ENCODE measurements around the gene AGAP3. TPM values are rescaled to one million over a fixed set of nuclear protein-coding genes. Genes with fewer than 3 reads are reported as not detected.
A peak's percentile ranks its signal among the peaks of the same experiment; 100 is the strongest.

Gene AGAP3
- total RNA-seq, 4 donors from 2014 or later, result 28.2 to 174 (median 53.2) TPM

DNA sequence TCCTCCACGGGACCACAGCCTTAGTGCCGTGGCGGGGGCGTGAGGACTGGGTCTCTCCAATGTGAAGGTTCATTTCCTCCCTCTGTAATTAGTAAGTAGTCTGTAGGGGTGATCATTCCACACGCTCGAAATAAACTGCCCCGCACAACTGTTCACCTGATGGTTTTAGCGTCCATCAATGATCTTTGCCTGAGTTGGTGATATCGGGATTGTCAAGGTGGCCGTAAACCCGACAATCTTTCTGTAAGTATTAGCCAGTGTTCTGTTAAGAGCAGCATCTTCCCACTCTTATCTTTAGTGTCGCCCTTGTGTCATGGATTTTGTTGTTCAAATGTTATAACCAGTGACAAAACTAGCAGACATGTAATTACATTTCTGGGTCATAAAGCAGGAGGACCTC, 17.7 kb downstream of the AGAP3 start:
- intact Hi-C loops (cut with DNase I; ENCODE audit: low total_unique reads), result no loop called here
- H3K27me3 ChIP-seq, result no peaks in the 10 kb centered on the region
- no peak for DNase-seq
- no peaks in the 10 kb centered on the region for H3K9me3 ChIP-seq
- H3K4me3 ChIP-seq, result no peak overlapping the region
- peaks cover 4 to 9% of the 10 kb centered on the region in 2 donors for H3K4me1 ChIP-seq
- no peaks in the 10 kb centered on the region for H3K36me3 ChIP-seq
- no peak overlapping the region for H3K27ac ChIP-seq
- TF ChIP-seq, protein P1, sequence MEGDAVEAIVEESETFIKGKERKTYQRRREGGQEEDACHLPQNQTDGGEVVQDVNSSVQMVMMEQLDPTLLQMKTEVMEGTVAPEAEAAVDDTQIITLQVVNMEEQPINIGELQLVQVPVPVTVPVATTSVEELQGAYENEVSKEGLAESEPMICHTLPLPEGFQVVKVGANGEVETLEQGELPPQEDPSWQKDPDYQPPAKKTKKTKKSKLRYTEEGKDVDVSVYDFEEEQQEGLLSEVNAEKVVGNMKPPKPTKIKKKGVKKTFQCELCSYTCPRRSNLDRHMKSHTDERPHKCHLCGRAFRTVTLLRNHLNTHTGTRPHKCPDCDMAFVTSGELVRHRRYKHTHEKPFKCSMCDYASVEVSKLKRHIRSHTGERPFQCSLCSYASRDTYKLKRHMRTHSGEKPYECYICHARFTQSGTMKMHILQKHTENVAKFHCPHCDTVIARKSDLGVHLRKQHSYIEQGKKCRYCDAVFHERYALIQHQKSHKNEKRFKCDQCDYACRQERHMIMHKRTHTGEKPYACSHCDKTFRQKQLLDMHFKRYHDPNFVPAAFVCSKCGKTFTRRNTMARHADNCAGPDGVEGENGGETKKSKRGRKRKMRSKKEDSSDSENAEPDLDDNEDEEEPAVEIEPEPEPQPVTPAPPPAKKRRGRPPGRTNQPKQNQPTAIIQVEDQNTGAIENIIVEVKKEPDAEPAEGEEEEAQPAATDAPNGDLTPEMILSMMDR (IDR thresholded peaks at IDR 0.05), result no peak
- TF ChIP-seq POLR2A (IDR thresholded peaks at IDR 0.05), result no peak

- Histone ChIP-seq H3K27ac (peak overlapping the region in 1 of 2 donors; percentile 5), H3K9me3 (no peaks in the 10 kb centered on the region), H3K4me1 (peaks cover 4 to 9% of the 10 kb centered on the region in 2 donors), H3K27me3 (no peaks in the 10 kb centered on the region), H3K4me3 (no peak overlapping the region), H3K36me3 (no peaks in the 10 kb centered on the region)
- intact Hi-C loops (cut with DNase I; ENCODE audit: low total_unique reads), result no loop called here
- no peak for DNase-seq
- TF ChIP-seq POLR2A (IDR thresholded peaks at IDR 0.05), result no peak
- TF ChIP-seq, protein P1 (IDR thresholded peaks at IDR 0.05), result no peak
Observed at GRCh38 chr7:151104411-151105235, 18.3 kb downstream of the AGAP3 start.

- peak overlapping the region; percentile 70 to 76 for H3K27ac ChIP-seq
- intact Hi-C loops (cut with DNase I; ENCODE audit: low total_unique reads), result no loop called here
- no peaks in the 10 kb centered on the region for H3K36me3 ChIP-seq
- H3K27me3 ChIP-seq, result no peaks in the 10 kb centered on the region
- H3K9me3 ChIP-seq, result no peaks in the 10 kb centered on the region
- TF ChIP-seq, protein P1 (IDR thresholded peaks at IDR 0.05), result no peak
- no peak for TF ChIP-seq POLR2A (IDR thresholded peaks at IDR 0.05)
- H3K4me1 ChIP-seq, result peaks cover 0 to 10% of the 10 kb centered on the region in 2 donors
- no peak overlapping the region for H3K4me3 ChIP-seq
- no peak for DNase-seq
Observed at GRCh38 chr7:151107882-151108281, 21.6 kb downstream of the AGAP3 start.

DNA sequence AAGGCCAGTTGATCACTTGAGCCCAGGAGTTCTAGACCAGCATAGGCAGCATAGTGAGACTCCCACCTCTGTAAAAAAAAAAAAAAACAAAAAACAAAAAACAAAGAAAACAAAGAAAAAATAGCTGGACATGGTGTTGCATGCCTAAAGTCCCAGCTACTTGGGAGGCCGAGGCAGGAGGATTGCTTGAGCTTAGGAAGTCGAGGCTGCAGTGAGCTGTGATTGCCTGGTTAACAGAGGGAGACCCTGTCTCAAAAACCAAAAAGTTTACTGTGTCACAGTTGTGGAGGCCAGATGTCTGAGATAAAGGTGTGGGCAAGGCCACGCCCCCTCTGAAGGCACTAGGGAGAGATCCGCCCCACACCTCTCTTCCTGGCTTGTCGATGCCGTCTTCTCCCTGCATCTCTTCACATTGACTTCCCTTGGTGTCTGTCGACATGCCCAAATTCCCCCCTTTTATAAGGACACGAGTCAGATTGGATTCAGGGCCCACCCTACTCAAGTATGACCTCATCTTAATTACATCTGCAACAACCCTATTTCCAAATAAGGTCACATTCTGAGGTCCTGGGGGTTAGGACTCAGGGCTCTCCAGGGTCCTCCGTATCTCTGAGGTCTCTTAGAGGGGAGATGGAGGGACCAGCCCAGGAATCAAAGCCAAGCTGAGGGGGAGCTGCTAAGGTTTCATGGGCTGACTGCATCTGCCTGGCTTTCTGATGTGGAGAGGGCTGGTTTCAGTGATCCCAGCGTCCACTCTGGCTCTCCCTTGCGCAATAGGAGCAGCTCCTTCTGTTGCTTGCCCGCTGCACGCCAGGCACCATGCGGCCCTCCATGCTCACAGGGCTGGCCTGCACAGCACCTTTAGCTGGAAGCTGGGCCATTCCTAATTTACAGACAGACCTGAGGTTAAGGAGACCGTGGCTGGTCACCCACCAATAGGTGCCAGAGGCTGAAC, 23.1 kb downstream of the AGAP3 start:
- TF ChIP-seq, protein P1 (IDR thresholded peaks at IDR 0.05), result no peak
- no peak for TF ChIP-seq POLR2A (IDR thresholded peaks at IDR 0.05)
- H3K27ac ChIP-seq, result peak overlapping the region; percentile 70 to 76
- intact Hi-C loops (cut with DNase I; ENCODE audit: low total_unique reads), result loop anchor here (10.0 kb wide), 1 partner anchor 85 kb away; the partner anchor contains the start of genes ABCB8 and ATG9B
- H3K9me3 ChIP-seq, result no peaks in the 10 kb centered on the region
- no peaks in the 10 kb centered on the region for H3K36me3 ChIP-seq
- no peaks in the 10 kb centered on the region for H3K27me3 ChIP-seq
- DNase-seq, result peak; percentile 69 to 73
- peaks cover 0 to 18% of the 10 kb centered on the region in 2 donors for H3K4me1 ChIP-seq
- H3K4me3 ChIP-seq, result no peak overlapping the region

Measured in uterus (tissue), 4 donors.